ENCODE results near the gene UVRAG. TPM values are rescaled to one million over a fixed set of nuclear protein-coding genes. Genes with fewer than 3 reads are reported as not detected.

UVRAG gene

GRCh38 chr11:76189682-76190081 is 374.7 kb downstream of the UVRAG start:
- peaks cover 40% of the 10 kb centered on the region for H3K27me3 ChIP-seq (ENCODE audit: control insufficient read depth, insufficient read depth, low read length)
- H3K4me3 ChIP-seq (ENCODE audit: low read length): no peak overlapping the region
- no peaks in the 10 kb centered on the region for H3K9me3 ChIP-seq (replicated peaks; ENCODE audit: low read length)
- no peak overlapping the region for H3K9ac ChIP-seq (ENCODE audit: low read depth, low read length)
- no peaks in the 10 kb centered on the region for H3K36me3 ChIP-seq (ENCODE audit: insufficient read depth, low read length)
- no peak overlapping the region for H3K4me2 ChIP-seq (ENCODE audit: low read length)
- no peaks in the 10 kb centered on the region for H3K4me1 ChIP-seq (ENCODE audit: control insufficient read depth, insufficient read depth, low read length)

- Histone ChIP-seq H3K36me3 (ENCODE audit: insufficient read depth, low read length) (no peaks in the 10 kb centered on the region), H3K4me2 (ENCODE audit: low read length) (no peak overlapping the region), H3K4me1 (ENCODE audit: control insufficient read depth, insufficient read depth, low read length) (no peaks in the 10 kb centered on the region), H3K9me3 (replicated peaks; ENCODE audit: low read length) (no peaks in the 10 kb centered on the region), H3K9ac (ENCODE audit: low read depth, low read length) (no peak overlapping the region), H3K27me3 (ENCODE audit: control insufficient read depth, insufficient read depth, low read length) (peaks cover 44% of the 10 kb centered on the region), H3K4me3 (ENCODE audit: low read length) (no peak overlapping the region)
These were observed 375.4 kb downstream of the UVRAG start for GRCh38 chr11:76190376-76190775.

Small RNA genes within 50 kb of the gene (small RNA-seq; reads per million reads assigned to genes)
- gene RF00019 (not detected), gene RNA5SP344 (not detected)
